Tibial nerve (tissue), 4 donors: ENCODE measurements around the gene CAMSAP2.

ENCODE experiments used
- EP300 ChIP-seq, 2 donors: sonication (generic); formaldehyde crosslinking; IDR thresholded peaks; one replicate each; pipeline ENCODE4 v1.6.1; 2017; ENCODE audit warnings: antibody characterized with exemption in 2 of 2, mild to moderate bottlenecking in 1 of 2
- POLR2A ChIP-seq, 2 donors: fragments of 450-650 bp; IDR thresholded peaks; one replicate each; pipeline ENCODE4 v1.6.1; 2017; ENCODE audit warnings: antibody characterized with exemption in 2 of 2, mild to moderate bottlenecking in 2 of 2, moderate library complexity in 2 of 2
- TF ChIP-seq, protein P1 (sequence below), 5 experiments: fragments of 200-600 bp in 3 of 5; fragments of 450-650 bp in 2 of 5; sonication (generic) in 3 of 5; IDR thresholded peaks; one replicate each; pipeline ENCODE4 v1.5.1; 2016 to 2019; ENCODE audit warnings: antibody characterized with exemption in 5 of 5, mild to moderate bottlenecking in 3 of 5, moderate library complexity in 2 of 5

- TF ChIP-seq, protein P1, sequence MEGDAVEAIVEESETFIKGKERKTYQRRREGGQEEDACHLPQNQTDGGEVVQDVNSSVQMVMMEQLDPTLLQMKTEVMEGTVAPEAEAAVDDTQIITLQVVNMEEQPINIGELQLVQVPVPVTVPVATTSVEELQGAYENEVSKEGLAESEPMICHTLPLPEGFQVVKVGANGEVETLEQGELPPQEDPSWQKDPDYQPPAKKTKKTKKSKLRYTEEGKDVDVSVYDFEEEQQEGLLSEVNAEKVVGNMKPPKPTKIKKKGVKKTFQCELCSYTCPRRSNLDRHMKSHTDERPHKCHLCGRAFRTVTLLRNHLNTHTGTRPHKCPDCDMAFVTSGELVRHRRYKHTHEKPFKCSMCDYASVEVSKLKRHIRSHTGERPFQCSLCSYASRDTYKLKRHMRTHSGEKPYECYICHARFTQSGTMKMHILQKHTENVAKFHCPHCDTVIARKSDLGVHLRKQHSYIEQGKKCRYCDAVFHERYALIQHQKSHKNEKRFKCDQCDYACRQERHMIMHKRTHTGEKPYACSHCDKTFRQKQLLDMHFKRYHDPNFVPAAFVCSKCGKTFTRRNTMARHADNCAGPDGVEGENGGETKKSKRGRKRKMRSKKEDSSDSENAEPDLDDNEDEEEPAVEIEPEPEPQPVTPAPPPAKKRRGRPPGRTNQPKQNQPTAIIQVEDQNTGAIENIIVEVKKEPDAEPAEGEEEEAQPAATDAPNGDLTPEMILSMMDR (IDR thresholded peaks at IDR 0.05), result no peak
- TF ChIP-seq POLR2A (IDR thresholded peaks at IDR 0.05) (no peak), EP300 (IDR thresholded peaks at IDR 0.05) (no peak)
These were observed 162.2 kb downstream of the CAMSAP2 start for GRCh38 chr1:200900877-200901276.
